Duodenal mucosa (tissue), 2 donors: Measurements from ENCODE around the gene EMC9.

ENCODE experiments used
- H3K27ac ChIP-seq: one replicate; pipeline ENCODE4 v1.7.0; 2013; ENCODE audit warnings: low read depth, low read length
- H3K27me3 ChIP-seq, 2 donors: one replicate each; pipeline ENCODE4 v1.7.0; 2013; ENCODE audit warnings: low read length in 2 of 2, control low read depth in 1 of 2; ENCODE audit not compliant: insufficient read depth in 2 of 2, control insufficient read depth in 1 of 2
- H3K36me3 ChIP-seq, 2 donors: one replicate each; pipeline ENCODE4 v1.7.0; 2013; ENCODE audit warnings: low read length in 2 of 2, control low read depth in 1 of 2; ENCODE audit not compliant: insufficient read depth in 2 of 2, control insufficient read depth in 1 of 2
- H3K4me1 ChIP-seq, 2 donors: one replicate each; pipeline ENCODE4 v1.7.0; 2013; ENCODE audit warnings: low read length in 2 of 2, control low read depth in 1 of 2; ENCODE audit not compliant: insufficient read depth in 2 of 2, control insufficient read depth in 1 of 2
- H3K4me3 ChIP-seq, 2 donors: one replicate each; pipeline ENCODE4 v1.7.0; 2013; ENCODE audit warnings: low read length in 2 of 2, low read depth in 1 of 2
- H3K9ac ChIP-seq, 2 donors: one replicate each; pipeline ENCODE4 v1.7.0; 2013; ENCODE audit warnings: low read length in 2 of 2, low read depth in 1 of 2
- H3K9me3 ChIP-seq, 2 donors: one replicate each; pipeline ENCODE4 v1.7.0; 2013; ENCODE audit warnings: low read length in 2 of 2, control low read depth in 1 of 2; ENCODE audit not compliant: control insufficient read depth in 1 of 2

Gene EMC9

GRCh38 chr14:24122416-24122815, 19.0 kb downstream of the EMC9 start:
- H3K4me1 ChIP-seq = no peaks in the 10 kb centered on the region
- H3K36me3 ChIP-seq = peaks cover 57 to 65% of the 10 kb centered on the region in 2 donors
- no peak overlapping the region for H3K9ac ChIP-seq
- H3K27ac ChIP-seq = no peak overlapping the region
- no peak overlapping the region for H3K4me3 ChIP-seq
- H3K9me3 ChIP-seq = no peaks in the 10 kb centered on the region
- no peaks in the 10 kb centered on the region for H3K27me3 ChIP-seq

GRCh38 chr14:24121210-24121609, 20.2 kb downstream of the EMC9 start:
- Histone ChIP-seq H3K4me3 (no peak overlapping the region), H3K4me1 (peaks cover 9 to 12% of the 10 kb centered on the region in 2 donors), H3K27ac (no peak overlapping the region), H3K36me3 (peaks cover 57 to 72% of the 10 kb centered on the region in 2 donors), H3K27me3 (no peaks in the 10 kb centered on the region), H3K9ac (no peak overlapping the region), H3K9me3 (no peaks in the 10 kb centered on the region)

- Histone ChIP-seq H3K27me3 (no peaks in the 10 kb centered on the region), H3K36me3 (peaks cover 57 to 72% of the 10 kb centered on the region in 2 donors), H3K9ac (no peak overlapping the region)
Observed at GRCh38 chr14:24119691-24120090, 21.7 kb downstream of the EMC9 start.

GRCh38 chr14:24117179-24117578, 24.2 kb downstream of the EMC9 start:
- no peaks in the 10 kb centered on the region for H3K9me3 ChIP-seq
- H3K4me1 ChIP-seq = peaks cover 13 to 21% of the 10 kb centered on the region in 2 donors
- H3K27ac ChIP-seq = no peak overlapping the region
- H3K9ac ChIP-seq = no peak overlapping the region
- peaks cover 38 to 49% of the 10 kb centered on the region in 2 donors for H3K36me3 ChIP-seq
- peak overlapping the region in 1 of 2 donors; percentile 84 for H3K4me3 ChIP-seq
- no peaks in the 10 kb centered on the region for H3K27me3 ChIP-seq

More at GRCh38 chr14:24119691-24120090, 21.7 kb downstream of the EMC9 start:
- H3K4me3 ChIP-seq = no peak overlapping the region
- H3K27ac ChIP-seq = no peak overlapping the region
- H3K9me3 ChIP-seq = no peaks in the 10 kb centered on the region
- H3K4me1 ChIP-seq = peaks cover 13 to 21% of the 10 kb centered on the region in 2 donors

GRCh38 chr14:24116128-24116814, 25.1 kb downstream of the EMC9 start:
- Histone ChIP-seq H3K9me3 (no peaks in the 10 kb centered on the region), H3K9ac (peak overlapping the region; percentile 88 to 99), H3K36me3 (peaks cover 32 to 41% of the 10 kb centered on the region in 2 donors), H3K27me3 (no peaks in the 10 kb centered on the region), H3K4me1 (peaks cover 13 to 21% of the 10 kb centered on the region in 2 donors), H3K27ac (no peak overlapping the region), H3K4me3 (peak overlapping the region; percentile 84 to 95)

- Histone ChIP-seq H3K36me3 (peaks cover 25 to 34% of the 10 kb centered on the region in 2 donors), H3K27me3 (no peaks in the 10 kb centered on the region), H3K27ac (peak overlapping the region; percentile 43), H3K4me1 (peaks cover 20 to 21% of the 10 kb centered on the region in 2 donors), H3K4me3 (peak overlapping the region; percentile 84 to 95), H3K9me3 (no peaks in the 10 kb centered on the region), H3K9ac (peak overlapping the region; percentile 88 to 99)
Observed at GRCh38 chr14:24115422-24116127, 25.8 kb downstream of the EMC9 start.

- Histone ChIP-seq H3K4me1 (peaks cover 25 to 29% of the 10 kb centered on the region in 2 donors), H3K36me3 (peaks cover 22 to 31% of the 10 kb centered on the region in 2 donors), H3K9ac (peak within 1 kb of the TSS; percentile 88 to 99), H3K9me3 (no peaks in the 10 kb centered on the region), H3K27me3 (no peaks in the 10 kb centered on the region), H3K27ac (peak within 1 kb of the TSS; percentile 100), H3K4me3 (peak within 1 kb of the TSS; percentile 84 to 95)
Observed at GRCh38 chr14:24114532-24115421, 26.6 kb downstream of the EMC9 start, which contains the start of the genes DCAF11 and NRL. Gene DCAF11 (plus strand): TSS chr14:24114777. CDS start chr14:24115595, 818 bp downstream. Gene NRL (minus strand): TSS chr14:24114949. CDS start chr14:24082848, 32,101 bp downstream.

- Histone ChIP-seq H3K4me3 (peak overlapping the region; percentile 84 to 95), H3K36me3 (peaks cover 14 to 22% of the 10 kb centered on the region in 2 donors), H3K27me3 (no peaks in the 10 kb centered on the region), H3K27ac (peak overlapping the region; percentile 100), H3K9ac (peak overlapping the region; percentile 88 to 99), H3K4me1 (peaks cover 28 to 32% of the 10 kb centered on the region in 2 donors), H3K9me3 (no peaks in the 10 kb centered on the region)
Observed at GRCh38 chr14:24113801-24114531, 27.4 kb downstream of the EMC9 start.

GRCh38 chr14:24113379-24113800, 28.0 kb downstream of the EMC9 start:
- Histone ChIP-seq H3K27ac (peak overlapping the region; percentile 100), H3K27me3 (no peaks in the 10 kb centered on the region), H3K4me3 (peak overlapping the region; percentile 84 to 95), H3K9ac (peak overlapping the region; percentile 88 to 99), H3K9me3 (no peaks in the 10 kb centered on the region), H3K4me1 (peaks cover 33 to 35% of the 10 kb centered on the region in 2 donors), H3K36me3 (peaks cover 8 to 17% of the 10 kb centered on the region in 2 donors)
